A673 (cell line): ENCODE measurements around the gene RGR.

Experiments used
- CTCF ChIP-seq: fragments of 300-800, 200-600 bp; sonication (generic); conservative IDR thresholded peaks from 2 replicates; pipeline ENCODE4 v1.5.1; 2017; ENCODE audit warnings: low read depth, mild to moderate bottlenecking, antibody characterized with exemption, low read length, moderate library complexity, mixed read lengths
- EZH2 ChIP-seq: fragments of 200-600 bp; sonication (generic); IDR thresholded peaks from 2 replicates; pipeline ENCODE4 v1.6.1; 2017; ENCODE audit warnings: borderline replicate concordance, low read depth, mild to moderate bottlenecking, mixed read lengths, antibody characterized with exemption, low read length; ENCODE audit not compliant: poor library complexity, severe bottlenecking

DNA sequence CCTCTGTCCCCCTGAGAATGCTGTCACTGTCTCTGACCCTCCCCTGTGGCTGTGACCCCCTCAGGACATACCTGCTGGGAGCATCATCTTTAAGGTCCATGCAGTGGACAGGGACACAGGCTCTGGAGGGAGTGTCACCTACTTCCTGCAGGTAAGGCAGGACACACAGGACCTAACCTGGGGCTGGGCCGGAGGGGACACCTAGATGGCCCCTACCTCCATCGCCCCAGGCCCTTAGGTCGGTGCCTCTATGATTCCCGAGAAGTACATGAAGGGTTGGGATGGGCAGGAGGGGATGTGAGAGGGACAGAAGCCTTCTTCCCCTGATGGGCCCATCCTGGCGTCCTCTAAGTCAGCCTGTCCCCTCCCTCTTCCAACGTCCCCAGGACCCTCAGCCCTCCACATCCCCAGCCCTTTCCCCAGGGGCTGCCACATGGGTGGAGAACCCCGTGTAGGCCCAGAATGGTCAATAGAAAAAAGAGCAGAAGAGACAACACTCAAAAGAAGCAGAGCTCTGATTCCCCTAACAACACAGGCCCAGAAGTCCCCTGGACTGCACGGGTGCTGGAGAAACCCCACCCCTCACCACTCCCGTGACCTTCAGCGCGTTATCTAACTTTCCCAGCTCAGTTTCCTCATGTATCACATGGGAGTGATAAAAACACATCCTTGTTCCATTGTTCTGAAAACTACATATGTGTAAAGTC lies 44.2 kb upstream of the RGR start:
- TF ChIP-seq EZH2 (no peak), CTCF (no peak)
